HepG2 (cell line): ENCODE results near the gene SMPD2. TPM values are rescaled to one million over a fixed set of nuclear protein-coding genes. Genes with fewer than 3 reads are reported as not detected.
A peak's percentile ranks its signal among the peaks of the same experiment; 100 is the strongest.

ENCODE experiments used
- BRD4 ChIP-seq: sonication (generic); formaldehyde crosslinking; IDR thresholded peaks from 2 replicates; pipeline ENCODE4 v1.4.0; 2020; ENCODE audit warnings: missing genetic modification reagents
- MXD4 ChIP-seq: IDR thresholded peaks from 2 replicates; pipeline ENCODE4 v1.6.1; 2016; ENCODE audit warnings: mild to moderate bottlenecking, missing biosample characterization, missing genetic modification reagents
- NFYC ChIP-seq: IDR thresholded peaks from 2 replicates; pipeline ENCODE4 v1.6.1; 2016; ENCODE audit warnings: missing genetic modification reagents, missing compliant biosample characterization
- RCOR2 ChIP-seq: IDR thresholded peaks from 2 replicates; pipeline ENCODE4 v1.6.1; 2016; ENCODE audit warnings: missing biosample characterization, missing genetic modification reagents
- RFXAP ChIP-seq: sonication (generic); formaldehyde crosslinking; IDR thresholded peaks from 2 replicates; pipeline ENCODE4 v1.4.0; 2020; ENCODE audit warnings: missing genetic modification reagents, borderline replicate concordance
- SCMH1 ChIP-seq: sonication (generic); formaldehyde crosslinking; IDR thresholded peaks from 2 replicates; pipeline ENCODE4 v1.9.0; 2021; ENCODE audit warnings: missing genetic modification reagents, mild to moderate bottlenecking, borderline replicate concordance
- STAG1 ChIP-seq: sonication (generic); formaldehyde crosslinking; IDR thresholded peaks from 2 replicates; pipeline ENCODE4 v1.4.0; 2020; ENCODE audit warnings: missing genetic modification reagents
- TEAD2 ChIP-seq: sonication (generic); formaldehyde crosslinking; IDR thresholded peaks from 2 replicates; pipeline ENCODE4 v1.9.0; 2021; ENCODE audit warnings: missing genetic modification reagents
- ZNF296 ChIP-seq: sonication (generic); formaldehyde crosslinking; conservative IDR thresholded peaks from 2 replicates; pipeline ENCODE4 v1.5.0; 2020; ENCODE audit warnings: mild to moderate bottlenecking, missing genetic modification reagents
- ZNF556 ChIP-seq: sonication (generic); formaldehyde crosslinking; IDR thresholded peaks from 2 replicates; pipeline ENCODE4 v1.4.0; 2020; ENCODE audit warnings: mild to moderate bottlenecking, missing genetic modification reagents, borderline replicate concordance
- ZNF746 ChIP-seq: sonication (generic); formaldehyde crosslinking; IDR thresholded peaks from 2 replicates; pipeline ENCODE4 v1.8.0; 2022; ENCODE audit warnings: mild to moderate bottlenecking, missing genetic modification reagents
- ZNF782 ChIP-seq: sonication (generic); formaldehyde crosslinking; IDR thresholded peaks from 2 replicates; pipeline ENCODE4 v1.4.0; 2020; ENCODE audit warnings: missing genetic modification reagents, mild to moderate bottlenecking, borderline replicate concordance
- polyA plus RNA-seq, 8 experiments: library from polyadenylated mRNA; depleted of rRNA in 3 of 8; stranded (reverse) in 7 of 8; unstranded in 1 of 8; fragments of >200 nt; fragmentation: Illumina TruSeq in 4 of 8; extraction: Trizol in 4 of 8; gene quantifications; 2 replicates each; pipeline versions ENCODE4 v1.2.1 to v1.2.3, GENCODE V29; 2011 to 2016; ENCODE audit warnings: low read depth in 4 of 8, missing spikeins in 1 of 8, mixed read lengths in 1 of 8; ENCODE audit not compliant: insufficient read depth in 1 of 8
- total RNA-seq, 5 experiments: library from RNA; depleted of rRNA; stranded (reverse); fragments of >200 nt; fragmentation: Illumina TruSeq; extraction: Trizol; gene quantifications; 2 replicates each; pipeline ENCODE4 v1.2.3, GENCODE V29; 2016; ENCODE audit warnings: low read depth in 1 of 5
- TF ChIP-seq, protein P1 (sequence below): sonication (generic); formaldehyde crosslinking; IDR thresholded peaks from 2 replicates; pipeline ENCODE4 v1.4.0; 2020; ENCODE audit warnings: missing genetic modification reagents, borderline replicate concordance
- TF ChIP-seq, protein P2 (sequence below): IDR thresholded peaks from 2 replicates; pipeline ENCODE4 v1.6.1; 2018; ENCODE audit warnings: missing genetic modification reagents
- TF ChIP-seq, protein P3 (sequence below): sonication (generic); formaldehyde crosslinking; IDR thresholded peaks from 2 replicates; pipeline ENCODE4 v1.5.1; 2020; ENCODE audit warnings: missing genetic modification reagents, mild to moderate bottlenecking, borderline replicate concordance
- TF ChIP-seq, protein P4 (sequence below): sonication (generic); formaldehyde crosslinking; conservative IDR thresholded peaks from 2 replicates; pipeline ENCODE4 v1.4.0; 2020; ENCODE audit warnings: missing genetic modification reagents
- TF ChIP-seq, protein P5 (sequence below): sonication (generic); formaldehyde crosslinking; IDR thresholded peaks from 2 replicates; pipeline ENCODE4 v1.5.1; 2020; ENCODE audit warnings: missing genetic modification reagents, mild to moderate bottlenecking, borderline replicate concordance
- TF ChIP-seq, protein P6 (sequence below): sonication (generic); formaldehyde crosslinking; IDR thresholded peaks from 2 replicates; pipeline ENCODE4 v1.5.0; 2020; ENCODE audit warnings: mild to moderate bottlenecking, missing genetic modification reagents, moderate library complexity

Gene SMPD2
- total and polyA plus RNA-seq, 2 of the 13 experiments (the other 11 are each of a cell fraction or from before 2014, with no cell fraction given): 5.9 to 10.6 TPM

DNA sequence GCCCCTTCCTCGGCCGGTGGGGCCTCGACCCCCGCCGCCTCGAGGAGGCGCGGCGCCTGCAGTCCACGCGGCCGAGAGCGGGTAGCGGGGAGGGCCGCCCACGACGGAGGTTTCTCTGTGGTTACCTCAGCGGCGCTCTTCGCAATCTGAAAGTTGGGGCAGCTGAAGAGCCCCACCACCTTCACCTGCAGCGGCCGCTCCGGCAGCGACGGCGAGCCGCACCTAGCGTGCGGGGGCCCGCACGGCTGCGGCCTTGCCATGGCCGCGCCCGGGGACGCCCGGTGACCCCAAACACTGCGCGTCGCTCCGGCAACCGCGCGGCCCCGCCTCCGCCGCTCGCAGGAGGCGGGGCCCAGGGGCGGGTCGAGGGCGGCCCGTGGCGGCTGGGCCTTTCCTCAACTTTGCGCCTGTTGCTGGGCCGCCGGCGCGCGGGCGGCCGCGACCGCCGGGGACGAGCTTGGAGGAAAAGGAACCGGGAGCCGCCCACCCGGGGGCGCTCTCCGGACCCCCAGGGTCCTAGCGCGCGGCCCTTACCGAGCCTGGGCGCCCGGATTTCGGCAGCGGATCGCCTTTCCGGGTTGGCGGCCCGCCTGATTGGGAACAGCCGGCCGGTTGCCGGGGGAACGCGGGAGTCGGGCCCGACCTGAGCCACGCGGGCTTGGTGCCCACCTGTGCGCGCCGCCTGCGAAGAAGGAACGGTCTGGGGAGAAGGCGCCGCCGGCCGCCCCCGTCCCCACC lies at the start of gene SMPD2, which contains the start of gene PPIL6 (continued):
- TF ChIP-seq, protein P1, sequence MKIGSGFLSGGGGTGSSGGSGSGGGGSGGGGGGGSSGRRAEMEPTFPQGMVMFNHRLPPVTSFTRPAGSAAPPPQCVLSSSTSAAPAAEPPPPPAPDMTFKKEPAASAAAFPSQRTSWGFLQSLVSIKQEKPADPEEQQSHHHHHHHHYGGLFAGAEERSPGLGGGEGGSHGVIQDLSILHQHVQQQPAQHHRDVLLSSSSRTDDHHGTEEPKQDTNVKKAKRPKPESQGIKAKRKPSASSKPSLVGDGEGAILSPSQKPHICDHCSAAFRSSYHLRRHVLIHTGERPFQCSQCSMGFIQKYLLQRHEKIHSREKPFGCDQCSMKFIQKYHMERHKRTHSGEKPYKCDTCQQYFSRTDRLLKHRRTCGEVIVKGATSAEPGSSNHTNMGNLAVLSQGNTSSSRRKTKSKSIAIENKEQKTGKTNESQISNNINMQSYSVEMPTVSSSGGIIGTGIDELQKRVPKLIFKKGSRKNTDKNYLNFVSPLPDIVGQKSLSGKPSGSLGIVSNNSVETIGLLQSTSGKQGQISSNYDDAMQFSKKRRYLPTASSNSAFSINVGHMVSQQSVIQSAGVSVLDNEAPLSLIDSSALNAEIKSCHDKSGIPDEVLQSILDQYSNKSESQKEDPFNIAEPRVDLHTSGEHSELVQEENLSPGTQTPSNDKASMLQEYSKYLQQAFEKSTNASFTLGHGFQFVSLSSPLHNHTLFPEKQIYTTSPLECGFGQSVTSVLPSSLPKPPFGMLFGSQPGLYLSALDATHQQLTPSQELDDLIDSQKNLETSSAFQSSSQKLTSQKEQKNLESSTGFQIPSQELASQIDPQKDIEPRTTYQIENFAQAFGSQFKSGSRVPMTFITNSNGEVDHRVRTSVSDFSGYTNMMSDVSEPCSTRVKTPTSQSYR (CRISPR knock-in tag): no peak
- TF ChIP-seq, protein P2, sequence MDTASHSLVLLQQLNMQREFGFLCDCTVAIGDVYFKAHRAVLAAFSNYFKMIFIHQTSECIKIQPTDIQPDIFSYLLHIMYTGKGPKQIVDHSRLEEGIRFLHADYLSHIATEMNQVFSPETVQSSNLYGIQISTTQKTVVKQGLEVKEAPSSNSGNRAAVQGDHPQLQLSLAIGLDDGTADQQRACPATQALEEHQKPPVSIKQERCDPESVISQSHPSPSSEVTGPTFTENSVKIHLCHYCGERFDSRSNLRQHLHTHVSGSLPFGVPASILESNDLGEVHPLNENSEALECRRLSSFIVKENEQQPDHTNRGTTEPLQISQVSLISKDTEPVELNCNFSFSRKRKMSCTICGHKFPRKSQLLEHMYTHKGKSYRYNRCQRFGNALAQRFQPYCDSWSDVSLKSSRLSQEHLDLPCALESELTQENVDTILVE (CRISPR knock-in tag): 0 out of 2 replicates have a peak, but pooled peaks have one; percentile 0
- TF ChIP-seq, protein P3, sequence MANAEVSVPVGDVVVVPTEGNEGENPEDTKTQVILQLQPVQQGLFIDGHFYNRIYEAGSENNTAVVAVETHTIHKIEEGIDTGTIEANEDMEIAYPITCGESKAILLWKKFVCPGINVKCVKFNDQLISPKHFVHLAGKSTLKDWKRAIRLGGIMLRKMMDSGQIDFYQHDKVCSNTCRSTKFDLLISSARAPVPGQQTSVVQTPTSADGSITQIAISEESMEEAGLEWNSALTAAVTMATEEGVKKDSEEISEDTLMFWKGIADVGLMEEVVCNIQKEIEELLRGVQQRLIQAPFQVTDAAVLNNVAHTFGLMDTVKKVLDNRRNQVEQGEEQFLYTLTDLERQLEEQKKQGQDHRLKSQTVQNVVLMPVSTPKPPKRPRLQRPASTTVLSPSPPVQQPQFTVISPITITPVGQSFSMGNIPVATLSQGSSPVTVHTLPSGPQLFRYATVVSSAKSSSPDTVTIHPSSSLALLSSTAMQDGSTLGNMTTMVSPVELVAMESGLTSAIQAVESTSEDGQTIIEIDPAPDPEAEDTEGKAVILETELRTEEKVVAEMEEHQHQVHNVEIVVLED (CRISPR knock-in tag): no peak; the same call in 1 of the 2 replicates
- TF ChIP-seq TEAD2 (CRISPR knock-in tag) (no peak), ZNF782 (no peak; the same call in 1 of the 2 replicates), NFYC (CRISPR knock-in tag) (no peak), ZNF746 (peak; percentile 19; the same call in 1 of the 2 replicates), ZNF296 (CRISPR knock-in tag) (no peak), RFXAP (CRISPR knock-in tag) (no peak; the same call in 1 of the 2 replicates), RCOR2 (CRISPR knock-in tag) (0 out of 2 replicates have a peak, but pooled peaks have one; percentile 32), SCMH1 (CRISPR knock-in tag) (no peak), MXD4 (no peak; the same call in 1 of the 2 replicates), BRD4 (CRISPR knock-in tag) (no peak), ZNF556 (CRISPR knock-in tag) (0 out of 2 replicates have a peak, but pooled peaks have one; percentile 70), STAG1 (no peak)
- TF ChIP-seq, protein P4, sequence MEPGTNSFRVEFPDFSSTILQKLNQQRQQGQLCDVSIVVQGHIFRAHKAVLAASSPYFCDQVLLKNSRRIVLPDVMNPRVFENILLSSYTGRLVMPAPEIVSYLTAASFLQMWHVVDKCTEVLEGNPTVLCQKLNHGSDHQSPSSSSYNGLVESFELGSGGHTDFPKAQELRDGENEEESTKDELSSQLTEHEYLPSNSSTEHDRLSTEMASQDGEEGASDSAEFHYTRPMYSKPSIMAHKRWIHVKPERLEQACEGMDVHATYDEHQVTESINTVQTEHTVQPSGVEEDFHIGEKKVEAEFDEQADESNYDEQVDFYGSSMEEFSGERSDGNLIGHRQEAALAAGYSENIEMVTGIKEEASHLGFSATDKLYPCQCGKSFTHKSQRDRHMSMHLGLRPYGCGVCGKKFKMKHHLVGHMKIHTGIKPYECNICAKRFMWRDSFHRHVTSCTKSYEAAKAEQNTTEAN: no peak
- TF ChIP-seq, protein P5, sequence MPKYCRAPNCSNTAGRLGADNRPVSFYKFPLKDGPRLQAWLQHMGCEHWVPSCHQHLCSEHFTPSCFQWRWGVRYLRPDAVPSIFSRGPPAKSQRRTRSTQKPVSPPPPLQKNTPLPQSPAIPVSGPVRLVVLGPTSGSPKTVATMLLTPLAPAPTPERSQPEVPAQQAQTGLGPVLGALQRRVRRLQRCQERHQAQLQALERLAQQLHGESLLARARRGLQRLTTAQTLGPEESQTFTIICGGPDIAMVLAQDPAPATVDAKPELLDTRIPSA (CRISPR knock-in tag): no peak
- TF ChIP-seq, protein P6, sequence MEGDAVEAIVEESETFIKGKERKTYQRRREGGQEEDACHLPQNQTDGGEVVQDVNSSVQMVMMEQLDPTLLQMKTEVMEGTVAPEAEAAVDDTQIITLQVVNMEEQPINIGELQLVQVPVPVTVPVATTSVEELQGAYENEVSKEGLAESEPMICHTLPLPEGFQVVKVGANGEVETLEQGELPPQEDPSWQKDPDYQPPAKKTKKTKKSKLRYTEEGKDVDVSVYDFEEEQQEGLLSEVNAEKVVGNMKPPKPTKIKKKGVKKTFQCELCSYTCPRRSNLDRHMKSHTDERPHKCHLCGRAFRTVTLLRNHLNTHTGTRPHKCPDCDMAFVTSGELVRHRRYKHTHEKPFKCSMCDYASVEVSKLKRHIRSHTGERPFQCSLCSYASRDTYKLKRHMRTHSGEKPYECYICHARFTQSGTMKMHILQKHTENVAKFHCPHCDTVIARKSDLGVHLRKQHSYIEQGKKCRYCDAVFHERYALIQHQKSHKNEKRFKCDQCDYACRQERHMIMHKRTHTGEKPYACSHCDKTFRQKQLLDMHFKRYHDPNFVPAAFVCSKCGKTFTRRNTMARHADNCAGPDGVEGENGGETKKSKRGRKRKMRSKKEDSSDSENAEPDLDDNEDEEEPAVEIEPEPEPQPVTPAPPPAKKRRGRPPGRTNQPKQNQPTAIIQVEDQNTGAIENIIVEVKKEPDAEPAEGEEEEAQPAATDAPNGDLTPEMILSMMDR: peak; percentile 59
